ENCODE measurements around the gene FGFBP1.
"Not testable (repeated sequence)": the region's sequence is repeated elsewhere in the genome, so short reads cannot be mapped to it uniquely, and the experiment has no call there.

FGFBP1 gene

GRCh38 chr4:15917297-15917696 lies 21.2 kb downstream of the FGFBP1 start:
- in situ Hi-C loops (cut with MboI; ENCODE audit: low pct_unique_long_range_greater_than_20kb, low sequenced_read_pairs) = no loop called here

GRCh38 chr4:15916358-15916757 lies 22.2 kb downstream of the FGFBP1 start:
- DNase-seq; in situ Hi-C loops (cut with MboI; ENCODE audit: low pct_unique_long_range_greater_than_20kb, low sequenced_read_pairs): not testable (repeated sequence)

More at GRCh38 chr4:15917297-15917696, 21.2 kb downstream of the FGFBP1 start:
- DNase-seq = no peak

GRCh38 chr4:15914736-15915135 lies 23.8 kb downstream of the FGFBP1 start:
- in situ Hi-C loops (cut with MboI; ENCODE audit: low pct_unique_long_range_greater_than_20kb, low sequenced_read_pairs) = no loop called here
- DNase-seq = no peak

GRCh38 chr4:15914291-15914690 lies 24.2 kb downstream of the FGFBP1 start:
- in situ Hi-C loops (cut with MboI; ENCODE audit: low pct_unique_long_range_greater_than_20kb, low sequenced_read_pairs) = no loop called here
- no peak for DNase-seq

GRCh38 chr4:15913631-15913970 lies 24.9 kb downstream of the FGFBP1 start:
- in situ Hi-C loops (cut with MboI; ENCODE audit: low pct_unique_long_range_greater_than_20kb, low sequenced_read_pairs) = no loop called here
- no peak for DNase-seq

GRCh38 chr4:15912961-15913630 lies 25.4 kb downstream of the FGFBP1 start:
- in situ Hi-C loops (cut with MboI; ENCODE audit: low pct_unique_long_range_greater_than_20kb, low sequenced_read_pairs) = no loop called here
- no peak for DNase-seq

GRCh38 chr4:15912236-15912635 lies 26.3 kb downstream of the FGFBP1 start:
- DNase-seq = no peak
- in situ Hi-C loops (cut with MboI; ENCODE audit: low pct_unique_long_range_greater_than_20kb, low sequenced_read_pairs) = no loop called here

- DNase-seq = no peak
- in situ Hi-C loops (cut with MboI; ENCODE audit: low pct_unique_long_range_greater_than_20kb, low sequenced_read_pairs) = no loop called here
Measured at GRCh38 chr4:15910155-15910940, 28.2 kb downstream of the FGFBP1 start.

GRCh38 chr4:15907430-15907829 lies 31.1 kb downstream of the FGFBP1 start:
- no peak for DNase-seq
- in situ Hi-C loops (cut with MboI; ENCODE audit: low pct_unique_long_range_greater_than_20kb, low sequenced_read_pairs) = no loop called here

GRCh38 chr4:15906020-15906443 lies 32.5 kb downstream of the FGFBP1 start:
- DNase-seq = no peak
- in situ Hi-C loops (cut with MboI; ENCODE audit: low pct_unique_long_range_greater_than_20kb, low sequenced_read_pairs) = no loop called here

- no peak for DNase-seq
- in situ Hi-C loops (cut with MboI; ENCODE audit: low pct_unique_long_range_greater_than_20kb, low sequenced_read_pairs) = no loop called here
Measured at GRCh38 chr4:15902746-15903145, 35.8 kb downstream of the FGFBP1 start.

GRCh38 chr4:15901998-15902397 lies 36.5 kb downstream of the FGFBP1 start:
- DNase-seq = no peak
- in situ Hi-C loops (cut with MboI; ENCODE audit: low pct_unique_long_range_greater_than_20kb, low sequenced_read_pairs) = no loop called here

GRCh38 chr4:15901007-15901406 lies 37.5 kb downstream of the FGFBP1 start:
- no peak for DNase-seq
- in situ Hi-C loops (cut with MboI; ENCODE audit: low pct_unique_long_range_greater_than_20kb, low sequenced_read_pairs) = no loop called here

- DNase-seq = no peak
- in situ Hi-C loops (cut with MboI; ENCODE audit: low pct_unique_long_range_greater_than_20kb, low sequenced_read_pairs) = no loop called here
Measured at GRCh38 chr4:15899511-15899910, 39.0 kb downstream of the FGFBP1 start.

GRCh38 chr4:15898902-15899301 lies 39.6 kb downstream of the FGFBP1 start:
- in situ Hi-C loops (cut with MboI; ENCODE audit: low pct_unique_long_range_greater_than_20kb, low sequenced_read_pairs) = no loop called here
- no peak for DNase-seq

- in situ Hi-C loops (cut with MboI; ENCODE audit: low pct_unique_long_range_greater_than_20kb, low sequenced_read_pairs) = no loop called here
- DNase-seq = no peak
Measured at GRCh38 chr4:15897577-15897976, 41.0 kb downstream of the FGFBP1 start.

- in situ Hi-C loops (cut with MboI; ENCODE audit: low pct_unique_long_range_greater_than_20kb, low sequenced_read_pairs) = no loop called here
- no peak for DNase-seq
Measured at GRCh38 chr4:15894921-15895916, 43.3 kb downstream of the FGFBP1 start.

GRCh38 chr4:15894393-15894792 lies 44.1 kb downstream of the FGFBP1 start:
- in situ Hi-C loops (cut with MboI; ENCODE audit: low pct_unique_long_range_greater_than_20kb, low sequenced_read_pairs) = no loop called here
- no peak for DNase-seq

- DNase-seq = no peak
- in situ Hi-C loops (cut with MboI; ENCODE audit: low pct_unique_long_range_greater_than_20kb, low sequenced_read_pairs) = no loop called here
Measured at GRCh38 chr4:15893962-15894361, 44.6 kb downstream of the FGFBP1 start.

- in situ Hi-C loops (cut with MboI; ENCODE audit: low pct_unique_long_range_greater_than_20kb, low sequenced_read_pairs) = no loop called here
- no peak for DNase-seq
Measured at GRCh38 chr4:15891312-15891711, 47.2 kb downstream of the FGFBP1 start.

All from KBM-7 (cell line).